22Rv1 (cell line): Measurements from ENCODE around the gene SYTL3.
"Not testable (repeated sequence)": the region's sequence is repeated elsewhere in the genome, so short reads cannot be mapped to it uniquely, and the experiment has no call there.

ENCODE experiments used
- H3K27ac ChIP-seq: fragments of 450-650 bp; 2 replicates; pipeline ENCODE4 v1.5.1; 2017
- ZFX ChIP-seq: fragments of 450-650 bp; IDR thresholded peaks from 2 replicates; pipeline ENCODE4 v1.6.1; 2017; ENCODE audit warnings: antibody characterized with exemption, borderline replicate concordance
- TF ChIP-seq, protein P1 (sequence below): fragments of 450-650 bp; IDR thresholded peaks from 2 replicates; pipeline ENCODE4 v1.5.1; 2017; ENCODE audit warnings: mild to moderate bottlenecking

Gene SYTL3

DNA sequence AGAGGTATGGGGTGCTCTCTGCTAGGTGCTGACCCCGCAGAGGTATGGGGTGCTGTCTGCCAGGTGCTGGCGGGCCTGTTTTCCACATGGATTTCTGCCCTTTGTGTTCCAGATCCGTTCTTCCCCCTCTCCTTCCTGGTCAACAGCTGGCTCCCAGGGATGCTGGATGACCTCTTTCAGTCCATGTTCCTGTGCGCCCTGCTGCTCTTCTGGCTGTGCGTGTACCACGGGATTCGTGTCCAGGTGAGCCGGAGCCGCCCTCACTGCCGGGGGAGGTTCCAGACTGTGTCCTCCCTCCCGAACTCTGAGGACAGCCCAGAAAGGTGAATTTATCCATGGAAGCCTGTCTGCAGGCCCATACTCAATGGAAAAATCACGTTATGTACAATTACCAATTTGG is 41.6 kb upstream of the SYTL3 start:
- no peak for TF ChIP-seq ZFX
- TF ChIP-seq, protein P1, sequence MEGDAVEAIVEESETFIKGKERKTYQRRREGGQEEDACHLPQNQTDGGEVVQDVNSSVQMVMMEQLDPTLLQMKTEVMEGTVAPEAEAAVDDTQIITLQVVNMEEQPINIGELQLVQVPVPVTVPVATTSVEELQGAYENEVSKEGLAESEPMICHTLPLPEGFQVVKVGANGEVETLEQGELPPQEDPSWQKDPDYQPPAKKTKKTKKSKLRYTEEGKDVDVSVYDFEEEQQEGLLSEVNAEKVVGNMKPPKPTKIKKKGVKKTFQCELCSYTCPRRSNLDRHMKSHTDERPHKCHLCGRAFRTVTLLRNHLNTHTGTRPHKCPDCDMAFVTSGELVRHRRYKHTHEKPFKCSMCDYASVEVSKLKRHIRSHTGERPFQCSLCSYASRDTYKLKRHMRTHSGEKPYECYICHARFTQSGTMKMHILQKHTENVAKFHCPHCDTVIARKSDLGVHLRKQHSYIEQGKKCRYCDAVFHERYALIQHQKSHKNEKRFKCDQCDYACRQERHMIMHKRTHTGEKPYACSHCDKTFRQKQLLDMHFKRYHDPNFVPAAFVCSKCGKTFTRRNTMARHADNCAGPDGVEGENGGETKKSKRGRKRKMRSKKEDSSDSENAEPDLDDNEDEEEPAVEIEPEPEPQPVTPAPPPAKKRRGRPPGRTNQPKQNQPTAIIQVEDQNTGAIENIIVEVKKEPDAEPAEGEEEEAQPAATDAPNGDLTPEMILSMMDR: no peak
- no peak overlapping the region for H3K27ac ChIP-seq

DNA sequence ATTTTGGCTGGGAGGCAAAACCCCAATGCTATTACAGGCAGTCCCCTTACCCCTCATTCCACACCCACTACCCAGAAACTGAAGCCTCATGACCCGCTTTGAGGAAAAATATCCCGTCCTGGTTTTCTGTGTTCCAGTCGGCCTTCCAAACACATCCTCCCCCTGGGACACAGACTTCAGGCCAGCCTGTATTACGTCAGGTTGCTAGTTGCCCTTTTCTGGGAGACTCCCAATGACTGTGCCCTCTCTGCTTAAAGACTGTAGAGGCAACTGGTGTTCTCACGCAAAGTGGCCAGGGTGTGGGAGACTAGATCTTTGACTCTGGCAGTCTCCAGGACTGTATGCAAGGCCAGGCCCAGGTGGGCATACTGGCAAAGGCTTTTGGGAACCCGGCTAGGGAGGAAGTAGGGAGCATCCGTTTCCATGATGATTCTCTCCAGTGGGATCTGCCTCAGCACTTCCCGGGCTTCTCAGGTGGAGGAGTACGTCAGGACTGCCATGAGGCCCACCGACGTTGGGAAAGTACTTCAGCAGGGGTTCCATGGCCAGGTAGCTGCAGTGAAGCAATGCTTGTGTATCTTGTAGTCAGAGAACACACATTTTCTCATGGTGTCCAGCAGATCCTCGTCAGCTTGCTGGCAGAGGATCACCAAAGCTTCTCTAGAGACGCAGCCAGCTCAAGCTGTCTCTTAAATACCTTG is 40.2 kb upstream of the SYTL3 start:
- TF ChIP-seq, protein P1: no peak
- TF ChIP-seq ZFX: no peak
- no peak overlapping the region for H3K27ac ChIP-seq

DNA sequence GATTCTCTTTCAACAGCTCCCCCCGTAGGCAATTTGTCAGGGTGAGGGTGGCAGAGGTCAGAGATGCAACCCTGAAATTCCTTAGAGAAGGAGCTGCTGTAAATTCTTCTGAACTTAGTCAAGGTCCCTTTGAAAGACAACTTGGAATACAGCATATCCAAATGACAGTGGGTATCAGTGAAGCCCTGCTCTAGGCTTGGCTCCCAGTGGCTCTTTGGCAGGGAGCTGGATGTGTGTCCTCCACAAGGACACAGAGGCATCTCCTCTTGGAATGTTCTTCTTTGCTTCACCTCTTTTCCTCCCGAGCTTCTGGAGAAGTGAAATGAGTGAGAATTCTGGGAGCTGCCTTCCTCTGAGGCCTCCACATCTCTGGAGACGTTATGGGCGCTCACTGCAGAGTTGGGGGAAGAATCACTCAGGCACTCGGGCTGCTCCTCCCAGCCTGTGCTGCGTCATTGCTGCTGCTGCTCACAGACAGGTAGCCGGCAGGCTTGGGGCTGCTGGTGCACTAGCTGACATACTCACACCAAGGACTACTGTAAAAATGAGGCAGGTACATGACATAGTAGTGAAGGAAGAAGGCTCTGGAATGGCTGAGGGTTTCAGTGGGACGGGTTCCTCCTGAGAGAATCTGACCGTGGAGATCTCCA is 39.4 kb upstream of the SYTL3 start:
- no peak overlapping the region for H3K27ac ChIP-seq
- TF ChIP-seq ZFX: no peak
- TF ChIP-seq, protein P1: no peak

DNA sequence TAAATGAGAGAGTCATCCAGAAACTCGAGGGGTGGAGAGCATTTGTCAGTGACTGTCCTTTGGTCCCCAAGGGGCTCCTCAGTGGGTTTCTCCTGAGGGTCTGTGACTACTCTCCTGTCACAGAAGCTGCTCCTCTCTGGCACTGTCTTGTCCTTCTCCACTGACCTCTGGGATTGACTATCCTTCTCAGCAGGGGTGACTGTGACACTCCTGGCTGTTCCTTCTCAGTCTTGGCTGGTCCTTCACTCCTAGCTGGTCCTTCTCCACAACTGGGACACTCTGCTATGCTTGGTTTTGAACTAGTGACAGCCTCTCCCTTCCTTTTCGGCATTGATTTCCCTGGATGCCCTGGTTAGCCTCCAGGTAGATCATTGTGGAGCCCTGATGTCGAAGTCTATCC is 38.8 kb upstream of the SYTL3 start:
- TF ChIP-seq ZFX: no peak
- no peak overlapping the region for H3K27ac ChIP-seq

DNA sequence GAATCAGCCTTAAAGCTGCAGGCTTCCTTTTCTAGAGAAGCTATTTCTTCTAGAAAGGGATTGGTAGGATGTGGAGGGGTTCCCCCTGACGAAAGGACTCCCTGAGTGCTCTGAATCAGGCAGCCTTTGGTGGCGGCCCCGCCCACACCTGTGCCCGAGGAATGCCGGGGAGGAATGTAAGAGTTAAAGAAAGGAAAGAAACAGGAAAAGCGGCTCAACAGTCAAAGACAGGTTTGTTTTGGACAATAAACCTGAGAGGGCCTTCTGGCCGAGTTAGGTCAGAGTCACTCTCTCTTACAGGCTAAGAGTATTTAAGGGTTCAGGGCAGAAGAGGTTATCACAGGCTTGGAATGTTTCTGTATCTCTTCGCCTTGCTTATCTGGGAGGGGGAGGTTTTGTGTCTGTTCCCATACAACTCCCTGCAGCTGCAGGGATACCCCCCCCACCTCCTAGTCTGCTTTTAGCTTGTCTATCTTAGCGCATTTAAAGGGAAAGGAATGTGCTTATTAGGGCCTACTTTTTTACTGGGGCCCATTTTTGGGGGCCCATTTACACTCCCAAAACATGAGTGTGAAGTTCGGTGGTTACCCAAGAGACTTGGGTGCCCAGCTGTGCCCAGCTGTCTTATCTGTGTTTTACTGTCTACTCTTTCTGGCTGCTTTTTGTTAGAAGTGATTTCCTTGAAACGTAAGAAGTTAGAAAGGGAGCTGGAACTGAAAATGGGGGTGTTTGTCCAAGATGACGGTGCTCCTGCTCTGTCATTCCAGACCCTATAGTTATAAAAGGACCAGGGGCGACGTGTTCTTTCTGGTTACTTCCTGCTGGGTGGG is 38.1 kb upstream of the SYTL3 start:
- no peak for TF ChIP-seq ZFX
- TF ChIP-seq, protein P1: no peak

DNA sequence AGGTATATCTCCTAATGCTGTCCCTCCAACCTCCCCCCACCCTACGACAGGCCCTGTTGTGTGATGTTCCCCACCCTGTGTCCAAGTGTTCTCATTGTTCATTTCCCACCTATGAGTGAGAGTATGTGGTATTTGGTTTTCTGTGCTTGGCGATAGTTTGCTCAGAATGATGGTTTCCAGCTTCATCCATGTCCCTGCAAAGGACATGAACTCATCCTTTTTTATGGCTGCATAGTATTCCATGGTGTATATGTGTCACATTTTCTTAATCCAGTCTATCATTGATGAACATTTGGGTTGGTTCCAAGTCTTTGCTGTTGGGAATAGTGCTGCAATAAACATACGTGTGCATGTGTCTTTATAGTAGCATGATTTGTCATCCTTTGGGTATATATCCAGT is 35.2 kb upstream of the SYTL3 start:
- not testable (repeated sequence) for H3K27ac ChIP-seq

More for the DNA sequence above, 38.1 kb upstream of the SYTL3 start:
- no peak overlapping the region for H3K27ac ChIP-seq

DNA sequence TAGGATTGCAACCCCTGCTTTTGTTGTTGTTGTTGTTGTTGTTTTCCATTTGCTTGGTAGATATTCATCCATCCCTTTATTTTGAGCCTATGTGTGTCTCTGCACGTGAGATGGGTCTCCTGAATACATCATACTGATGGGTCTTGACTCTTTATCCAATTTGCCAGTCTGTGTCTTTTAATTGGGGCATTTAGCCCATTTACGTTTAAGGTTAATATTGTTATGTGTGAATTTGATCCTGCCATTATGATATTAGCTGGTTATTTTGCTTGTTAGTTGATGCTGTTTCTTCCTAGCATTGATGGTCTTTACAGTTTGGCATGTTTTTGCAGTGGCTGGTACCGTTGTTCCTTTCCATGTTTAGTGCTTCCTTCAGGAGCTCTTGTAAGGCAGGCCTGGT is 31.6 kb upstream of the SYTL3 start:
- not testable (repeated sequence) for H3K27ac ChIP-seq

DNA sequence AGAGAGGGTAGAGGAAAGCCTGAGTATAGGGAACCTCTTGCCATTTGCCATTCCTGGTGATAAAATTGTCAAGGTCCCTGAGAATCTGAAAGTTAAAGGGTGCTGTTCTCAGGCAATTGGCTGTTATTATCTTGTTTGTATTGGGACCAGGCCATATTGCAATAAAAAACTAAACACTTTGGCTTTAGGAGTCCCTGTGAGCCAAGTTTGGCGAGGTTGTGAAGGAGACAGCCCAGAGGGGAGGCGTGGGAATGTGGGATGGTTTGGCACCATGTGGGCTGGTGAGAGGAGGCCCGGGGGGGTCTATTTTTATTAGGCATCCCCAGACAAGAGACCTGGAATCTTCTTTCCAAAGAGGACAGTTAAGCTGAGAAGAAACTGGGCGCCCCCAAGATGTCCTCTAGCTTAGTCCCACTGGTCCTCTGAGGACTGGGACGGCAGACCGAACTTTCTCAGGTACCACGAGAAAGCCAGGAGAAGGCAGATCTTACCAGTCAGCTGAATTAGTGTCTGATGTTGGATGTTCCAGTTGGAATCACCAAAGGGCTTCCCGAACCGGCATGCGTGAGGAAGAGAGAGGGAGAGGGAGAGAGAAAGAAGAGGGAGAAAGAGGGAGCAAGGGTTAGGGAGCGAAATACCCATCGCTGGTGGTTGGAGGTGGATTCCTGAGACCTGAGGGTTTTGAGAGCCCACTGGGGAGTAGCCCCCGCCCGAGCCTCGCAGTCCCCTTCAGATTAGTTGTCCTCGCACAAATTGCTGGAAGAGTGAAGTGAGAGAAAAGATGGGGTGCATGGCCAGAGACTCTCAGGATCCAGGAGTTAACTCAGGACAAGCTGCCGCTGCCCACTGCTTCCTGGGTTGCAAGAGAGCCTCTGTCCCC is 29.7 kb upstream of the SYTL3 start:
- H3K27ac ChIP-seq: no peak overlapping the region
- TF ChIP-seq ZFX: no peak
- TF ChIP-seq, protein P1: no peak
